ENCODE measurements around the gene LRCH1. TPM values are rescaled to one million over a fixed set of nuclear protein-coding genes. Genes with fewer than 3 reads are reported as not detected.
A peak's percentile ranks its signal among the peaks of the same experiment; 100 is the strongest.

LRCH1 gene
- total and polyA plus RNA-seq, 8 donors: 2.0 to 10.5 (median 3.8) TPM

GRCh38 chr13:46604226-46604990, 51.4 kb downstream of the LRCH1 start:
- ATAC-seq (peak; percentile 37 to 74 (median 65)), DNase-seq (no peak), FAIRE-seq (no peak)
- H3K4me3 ChIP-seq: no peak overlapping the region
- intact Hi-C loops (cut with DNase I): no loop called here
- TF ChIP-seq CTCF (IDR thresholded peaks at IDR 0.05): no peak
- H3K9me3 ChIP-seq: no peaks in the 10 kb centered on the region
- no peaks in the 10 kb centered on the region for H3K36me3 ChIP-seq
- no peak overlapping the region for H3K27ac ChIP-seq
- peaks cover 9 to 29% (median 18%) of the 10 kb centered on the region in 3 donors for H3K4me1 ChIP-seq
- no peaks in the 10 kb centered on the region for H3K27me3 ChIP-seq
- WGBS, 2 donors: 45 to 48% methylated on average over 5 of the region's 5 CpGs

DNA sequence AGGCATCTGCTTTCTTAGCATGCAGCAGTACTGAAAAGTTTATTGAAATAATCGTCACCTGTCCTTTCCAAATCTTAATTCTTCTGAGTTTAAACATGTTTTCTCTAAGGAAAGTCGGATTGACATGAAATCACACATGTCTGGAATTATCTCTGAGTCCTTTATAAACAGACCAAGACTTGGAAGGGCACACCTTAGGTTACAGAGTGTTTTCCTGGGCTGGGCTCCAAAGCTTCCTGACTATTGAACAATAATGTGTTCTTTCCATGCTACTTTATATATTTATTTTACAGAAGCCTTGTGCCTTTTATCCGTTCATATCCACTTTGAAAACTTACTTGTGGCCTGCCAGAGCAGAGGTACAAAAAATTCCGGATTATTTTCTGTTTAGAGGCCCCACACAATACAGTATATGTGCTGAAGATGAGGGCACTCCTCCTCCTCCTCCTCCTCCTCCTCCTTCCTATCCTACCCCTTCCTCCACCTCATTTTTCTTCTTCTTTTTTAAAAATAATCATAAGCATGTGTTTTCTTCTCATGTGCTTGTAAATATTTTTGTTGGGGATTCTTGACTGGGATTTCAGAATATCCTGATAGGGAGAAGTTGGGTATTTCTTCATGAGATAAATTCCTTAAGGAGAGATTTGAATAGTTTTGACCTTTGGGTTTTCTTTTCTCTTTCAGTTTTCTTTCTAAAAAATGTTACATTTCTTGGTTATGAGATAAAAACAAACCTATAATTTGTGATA, 52.3 kb downstream of the LRCH1 start:
- no peaks in the 10 kb centered on the region for H3K27me3 ChIP-seq
- intact Hi-C loops (cut with DNase I): no loop called here
- FAIRE-seq (no peak), ATAC-seq (peak; percentile 42 to 69 (median 64)), DNase-seq (peak in 1 of 6 donors; percentile 24)
- TF ChIP-seq CTCF (IDR thresholded peaks at IDR 0.05): no peak
- H3K36me3 ChIP-seq: no peaks in the 10 kb centered on the region
- no peak overlapping the region for H3K27ac ChIP-seq
- H3K9me3 ChIP-seq: no peaks in the 10 kb centered on the region
- 12% methylated on average over 4 of the region's 4 CpGs for WGBS, 2 donors
- no peak overlapping the region for H3K4me3 ChIP-seq
- peaks cover 9 to 23% (median 18%) of the 10 kb centered on the region in 3 donors for H3K4me1 ChIP-seq

GRCh38 chr13:46605825-46606554, 53.0 kb downstream of the LRCH1 start:
- no peak for TF ChIP-seq CTCF (IDR thresholded peaks at IDR 0.05)
- Histone ChIP-seq H3K9me3 (no peaks in the 10 kb centered on the region), H3K4me3 (no peak overlapping the region), H3K27me3 (no peaks in the 10 kb centered on the region), H3K27ac (no peak overlapping the region), H3K36me3 (no peaks in the 10 kb centered on the region), H3K4me1 (peaks cover 9 to 18% (median 18%) of the 10 kb centered on the region in 3 donors)
- DNase-seq (no peak), ATAC-seq (peak in 1 of 4 donors; percentile 13), FAIRE-seq (no peak)
- intact Hi-C loops (cut with DNase I): no loop called here
- 68 to 83% methylated on average over 3 of the region's 3 CpGs for WGBS, 2 donors

- Histone ChIP-seq H3K36me3 (no peaks in the 10 kb centered on the region), H3K4me3 (no peak overlapping the region), H3K27me3 (no peaks in the 10 kb centered on the region), H3K27ac (no peak overlapping the region), H3K4me1 (peaks cover 9 to 18% (median 17%) of the 10 kb centered on the region in 3 donors), H3K9me3 (no peaks in the 10 kb centered on the region)
- ATAC-seq (no peak), FAIRE-seq (no peak), DNase-seq (no peak)
- intact Hi-C loops (cut with DNase I): no loop called here
- no peak for TF ChIP-seq CTCF (IDR thresholded peaks at IDR 0.05)
- 85 to 88% methylated on average over 3 of the region's 3 CpGs for WGBS, 2 donors
Observed at GRCh38 chr13:46606970-46607369, 54.0 kb downstream of the LRCH1 start.

All from pancreas (tissue), 10 donors.